ENCODE results near the gene STN1. TPM values are rescaled to one million over a fixed set of nuclear protein-coding genes. Genes with fewer than 3 reads are reported as not detected.

The STN1 gene, protein sequence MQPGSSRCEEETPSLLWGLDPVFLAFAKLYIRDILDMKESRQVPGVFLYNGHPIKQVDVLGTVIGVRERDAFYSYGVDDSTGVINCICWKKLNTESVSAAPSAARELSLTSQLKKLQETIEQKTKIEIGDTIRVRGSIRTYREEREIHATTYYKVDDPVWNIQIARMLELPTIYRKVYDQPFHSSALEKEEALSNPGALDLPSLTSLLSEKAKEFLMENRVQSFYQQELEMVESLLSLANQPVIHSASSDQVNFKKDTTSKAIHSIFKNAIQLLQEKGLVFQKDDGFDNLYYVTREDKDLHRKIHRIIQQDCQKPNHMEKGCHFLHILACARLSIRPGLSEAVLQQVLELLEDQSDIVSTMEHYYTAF
- 23.1 and 23.8 TPM in 2 replicates for total RNA-seq (2013; cell fraction: nucleolus; rRNA removed)
- 26.7 and 33.4 TPM in 2 replicates for total RNA-seq (2014; rRNA removed)
- 30.4 and 33.3 TPM in 2 replicates for total RNA-seq (2014; rRNA removed; fragmentation: Illumina TruSeq; extraction: Trizol)
- 21.7 and 22.2 TPM in 2 replicates for total RNA-seq (2021)
- 16.4 TPM for polyA plus RNA-seq (2011; ENCODE audit: low read depth)
- 31.8 and 35.7 TPM in 2 replicates for polyA plus RNA-seq (2011; rRNA removed)
- 25.6 and 29.5 TPM in 2 replicates for polyA plus RNA-seq (2011; cell fraction: cytosol; rRNA removed)
- 14.9 and 19.3 TPM in 2 replicates for polyA plus RNA-seq (2011; cell fraction: nucleus; rRNA removed)
- 17.3 and 22.5 TPM in 2 replicates for polyA plus RNA-seq (2012)
- 28.7 and 31.1 TPM in 2 replicates for polyA plus RNA-seq (2014; fragmentation: Illumina TruSeq; extraction: Trizol)
- 10 to 100 TPM; 26.5 to 27.8 TPM for polyA plus RNA-seq (2014; fragmentation: Nextera tagmentation; extraction: Ambion mirVana)
- polyA plus RNA-seq (2014; rRNA removed): 24.9 and 29.3 TPM in 2 replicates
- 10 to 100 TPM; 26.7 to 31.6 TPM for polyA plus RNA-seq (2016; fragmentation: Nextera tagmentation; extraction: Ambion mirVana)
- polyA minus RNA-seq (2011; rRNA and poly(A)+ RNA removed): 23.8 and 24.4 TPM in 2 replicates
- polyA minus RNA-seq (2011; cell fraction: cytosol; rRNA and poly(A)+ RNA removed): 5.9 and 7.6 TPM in 2 replicates
- 7.4 TPM in 2 replicates for polyA minus RNA-seq (2011; cell fraction: nucleus; rRNA and poly(A)+ RNA removed)
- percentile 70 among the genes with signal in this experiment for Bru-seq, nascent RNA
- BruChase-seq, experiment 1, labeled RNA remaining after a 6-hour chase: percentile 59 among the genes with signal in this experiment
- BruChase-seq, experiment 2, labeled RNA remaining after a 2-hour chase: percentile 57 among the genes with signal in this experiment
- long read RNA-seq, experiment 1, transcript STN1-201 (10 exons, 1,417 nt): major isoform, 19 of 26 reads
- long read RNA-seq, experiment 1, partial matches to known transcripts: 2 of 26 reads
- long read RNA-seq, experiment 1, other reads (novel, unspliced or antisense): 2 of 26 reads
- long read RNA-seq, experiment 2, transcript STN1-201 (10 exons, 1,417 nt): major isoform, 146 of 180 reads
- long read RNA-seq, experiment 2, transcript STN1-202 (9 exons, 1,311 nt): minor isoform, 20 of 180 reads
- long read RNA-seq, experiment 2, partial matches to known transcripts: 2 of 180 reads
- long read RNA-seq, experiment 2, other reads (novel, unspliced or antisense): 10 of 180 reads

DNA sequence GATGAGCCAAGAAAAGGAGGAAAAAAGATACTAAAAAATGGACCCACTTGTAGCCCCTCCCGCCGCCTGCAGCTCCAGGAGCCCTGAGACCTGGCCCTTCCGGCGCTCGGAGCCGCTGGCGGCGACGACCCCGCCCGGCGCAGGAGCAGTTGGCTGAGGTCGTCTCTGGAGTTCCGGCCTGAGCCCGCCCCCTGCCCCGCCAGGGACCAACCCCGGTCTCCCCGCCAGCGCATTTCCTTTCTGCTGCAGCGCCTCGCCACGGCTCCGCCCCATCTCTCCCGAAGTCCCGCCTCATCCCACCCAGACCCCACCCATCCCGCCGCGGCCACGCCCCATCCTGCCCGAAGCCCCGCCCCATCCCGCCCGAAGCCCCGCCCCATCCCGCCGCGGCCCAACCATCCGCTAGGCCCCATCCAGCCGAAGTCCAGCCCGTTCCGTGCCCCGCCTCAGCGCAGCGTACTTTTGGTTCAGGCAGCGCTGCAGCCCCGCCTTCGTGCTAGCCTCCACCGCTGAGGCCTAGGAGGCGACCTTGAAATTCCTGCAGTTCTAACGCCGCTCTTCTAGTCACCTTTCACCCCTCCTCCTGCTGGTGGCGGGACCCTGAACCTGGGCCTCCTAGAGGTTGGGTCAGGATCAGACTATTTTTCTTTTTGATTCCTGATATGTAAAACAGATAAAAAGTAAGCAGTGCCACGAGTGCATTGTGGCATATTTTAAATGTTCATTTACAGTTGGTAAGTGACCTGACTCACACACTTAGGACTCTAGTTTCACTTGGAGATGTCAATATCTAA lies at the start of gene STN1:
Gene STN1, minus strand, starts transcription at position 132 of the 794 bp plus-strand sequence. CDS start 590 bp downstream, outside the sequence.
- Histone ChIP-seq H3K9ac (ENCODE audit: control insufficient read depth, insufficient read depth, low read length) (peak within 1 kb of the TSS; percentile 89), H3K4me1 (ENCODE audit: control insufficient read depth, insufficient read depth, low read length) (peaks cover 12% of the 10 kb centered on the region), H3K4me3 (peak within 1 kb of the TSS; percentile 83), H3K27me3 (replicated peaks in 1 of 2; ENCODE audit: control insufficient read depth in 2 of 2, insufficient read depth in 2 of 2, low read length in 1 of 2) (no peaks in the 10 kb centered on the region), H3K9me3 (replicated peaks; ENCODE audit: control insufficient read depth, insufficient read depth, low read length) (peaks cover 6% of the 10 kb centered on the region), H3K4me2 (ENCODE audit: control insufficient read depth, insufficient read depth) (peak within 1 kb of the TSS; percentile 96), H3K27ac (ENCODE audit: control insufficient read depth, insufficient read depth) (peak within 1 kb of the TSS; percentile 83), H3K79me2 (ENCODE audit: control insufficient read depth, insufficient read depth, low read length) (peaks cover 19% of the 10 kb centered on the region), H2AFZ (ENCODE audit: control insufficient read depth, low read depth, low read length) (peak within 1 kb of the TSS; percentile 95), H3K36me3 (ENCODE audit: control insufficient read depth in 2 of 2, insufficient read depth in 2 of 2, low read length in 1 of 2) (no peaks in the 10 kb centered on the region), H4K20me1 (ENCODE audit: control insufficient read depth, insufficient read depth) (no peaks in the 10 kb centered on the region)
- SMC1A ChIA-PET (ENCODE audit: uncharacterized antibody, unreplicated experiment): interaction anchor here (0.6 to 1.9 kb wide), 3 partner anchors 19 to 311 kb away, joined by 4 read pairs; no protein-coding TSS in a partner anchor
- intact Hi-C loops (cut with micrococcal nuclease; ENCODE audit: unreplicated experiment) (loop anchor here (5.0 to 10.0 kb wide), 3 partner anchors 49 to 417 kb away; partner anchors contain the start of genes ITPRIP, SFR1 and SLK), in situ Hi-C loops (cut with MboI) (no loop called here)
- DNase-seq (ENCODE audit: low read depth, low spot score) (peak; percentile 77), ATAC-seq (peak; percentile 96), FAIRE-seq (peak; percentile 56)
- WGBS (ENCODE audit: insufficient coverage, insufficient replicate concordance, low lambda C conversion rate, missing lambda C conversion rate): under 1% methylated on average over 39 of the region's 53 CpGs
- TSS peak; percentile 89 for BruUV-seq (replicated peaks)
- RAD21 ChIA-PET (ENCODE audit: unreplicated experiment): interaction anchor here (1.1 to 2.5 kb wide), 2 partner anchors 10 to 204 kb away, joined by 3 to 8 read pairs; no protein-coding TSS in a partner anchor
- CTCF ChIA-PET: interaction anchor here (1.0 to 1.2 kb wide), 2 partner anchors 10 to 52 kb away, joined by 4 to 5 read pairs; no protein-coding TSS in a partner anchor
- POLR2A ChIA-PET: interaction anchor here (0.6 to 3.3 kb wide), 6 partner anchors 8 to 205 kb away, joined by 3 to 9 read pairs (median 3); no protein-coding TSS in a partner anchor
- TF ChIP-seq DPF2 (IDR thresholded peaks at IDR 0.05) (no peak), FOXM1 (IDR thresholded peaks at IDR 0.05; ENCODE audit: low read depth, low read length) (no peak), SMAD1 (IDR thresholded peaks at IDR 0.05; ENCODE audit: low read depth, partially characterized antibody) (no peak), NKRF (conservative IDR thresholded peaks at IDR 0.05) (no peak), MLLT1 (IDR thresholded peaks at IDR 0.05) (no peak), CHD2 (IDR thresholded peaks at IDR 0.05; ENCODE audit: borderline replicate concordance, low read depth, low read length) (no peak), KAT2A (conservative IDR thresholded peaks at IDR 0.05; ENCODE audit: control insufficient read depth, low read depth, low read length) (no peak), RUNX3 (IDR thresholded peaks at IDR 0.05; ENCODE audit: low read length) (peak; percentile 30; the same call in 1 of the 2 replicates)
- TF ChIP-seq, protein P1, sequence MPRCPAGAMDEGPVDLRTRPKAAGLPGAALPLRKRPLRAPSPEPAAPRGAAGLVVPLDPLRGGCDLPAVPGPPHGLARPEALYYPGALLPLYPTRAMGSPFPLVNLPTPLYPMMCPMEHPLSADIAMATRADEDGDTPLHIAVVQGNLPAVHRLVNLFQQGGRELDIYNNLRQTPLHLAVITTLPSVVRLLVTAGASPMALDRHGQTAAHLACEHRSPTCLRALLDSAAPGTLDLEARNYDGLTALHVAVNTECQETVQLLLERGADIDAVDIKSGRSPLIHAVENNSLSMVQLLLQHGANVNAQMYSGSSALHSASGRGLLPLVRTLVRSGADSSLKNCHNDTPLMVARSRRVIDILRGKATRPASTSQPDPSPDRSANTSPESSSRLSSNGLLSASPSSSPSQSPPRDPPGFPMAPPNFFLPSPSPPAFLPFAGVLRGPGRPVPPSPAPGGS (IDR thresholded peaks at IDR 0.05; ENCODE audit: borderline replicate concordance, insufficient read depth, low read depth, low read length, poor library complexity, severe bottlenecking): no peak
- TF ChIP-seq, protein P2, sequence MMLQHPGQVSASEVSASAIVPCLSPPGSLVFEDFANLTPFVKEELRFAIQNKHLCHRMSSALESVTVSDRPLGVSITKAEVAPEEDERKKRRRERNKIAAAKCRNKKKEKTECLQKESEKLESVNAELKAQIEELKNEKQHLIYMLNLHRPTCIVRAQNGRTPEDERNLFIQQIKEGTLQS (IDR thresholded peaks at IDR 0.05; ENCODE audit: borderline replicate concordance, extremely low read depth, low read depth, low read length): no peak

All from GM12878 (cell line).